ENCODE results near the gene HOXA5. TPM values are rescaled to one million over a fixed set of nuclear protein-coding genes. Genes with fewer than 3 reads are reported as not detected.

The HOXA5 gene
- total RNA-seq, 1 experiment from 2014 or later: 6.7 TPM

GRCh38 chr7:27185854-27186667 lies 42.6 kb upstream of the HOXA5 start:
- no peaks in the 10 kb centered on the region for H3K27me3 ChIP-seq (ENCODE audit: insufficient read depth, low read length)
- no peak overlapping the region for H3K4me3 ChIP-seq (replicated peaks in 1 of 2; ENCODE audit: low read depth in 1 of 2, low read length in 2 of 2)
- no peak overlapping the region for H3K27ac ChIP-seq (ENCODE audit: low read depth, low read length)
- DNase-seq (ENCODE audit: low read depth, low spot score) (no peak), ATAC-seq (no peak)
- no peak for TF ChIP-seq EZH2phosphoT487 (IDR thresholded peaks at IDR 0.05; ENCODE audit: borderline replicate concordance)
- TF ChIP-seq ELF1 (IDR thresholded peaks at IDR 0.05; ENCODE audit: borderline replicate concordance, low read depth): no peak
- no peak for TF ChIP-seq MAX (IDR thresholded peaks at IDR 0.05)
- no peak for TF ChIP-seq EGR1 (IDR thresholded peaks at IDR 0.05; ENCODE audit: low read depth)
- no peak for TF ChIP-seq TCF7L2 (IDR thresholded peaks at IDR 0.05; ENCODE audit: borderline replicate concordance, extremely low read depth, insufficient read depth, insufficient read length)
- TF ChIP-seq EZH2 (IDR thresholded peaks at IDR 0.05): no peak
- TF ChIP-seq ATF3 (IDR thresholded peaks at IDR 0.05): no peak
- TF ChIP-seq FOSL1 (IDR thresholded peaks at IDR 0.05; ENCODE audit: low read depth): no peak
- no peak for TF ChIP-seq JUND (IDR thresholded peaks at IDR 0.05)
- TF ChIP-seq SIN3A (IDR thresholded peaks at IDR 0.05; ENCODE audit: low read depth): no peak
- TF ChIP-seq POLR2A (IDR thresholded peaks at IDR 0.05; ENCODE audit: borderline replicate concordance, extremely low read depth, insufficient read depth, insufficient read length): no peak
- TF ChIP-seq ZNF274 (IDR thresholded peaks at IDR 0.05; ENCODE audit: low read depth, low read length): no peak
- TF ChIP-seq ZBTB33 (IDR thresholded peaks at IDR 0.05; ENCODE audit: extremely low read depth, insufficient replicate concordance, low read length): no peak
- no peak for TF ChIP-seq YY1 (IDR thresholded peaks at IDR 0.05; ENCODE audit: extremely low read depth, insufficient replicate concordance, low read depth, low read length)
- no peak for TF ChIP-seq ZFX (IDR thresholded peaks at IDR 0.05)
- peak overlapping the region; percentile 100; the same call in 1 of the 2 replicates for H3K4me2 ChIP-seq (ENCODE audit: low read length)
- ChIA-PET POLR2A (interaction anchor here (1.1 kb wide), 1 partner anchor 15 kb away, joined by 3 read pairs; no protein-coding TSS in a partner anchor), RAD21 (ENCODE audit: low non-redundant PET in 1 of 2, low total read pairs in 2 of 2, uncharacterized antibody in 2 of 2, unreplicated experiment in 2 of 2) (no interaction called here), CTCF (interaction anchor here (2.0 to 2.2 kb wide), 2 partner anchors 10 to 908 kb away, joined by 7 to 8 read pairs; no protein-coding TSS in a partner anchor)
- no peaks in the 10 kb centered on the region for H3K9me3 ChIP-seq (ENCODE audit: control insufficient read depth in 1 of 2, insufficient read depth in 1 of 2, low read depth in 1 of 2, low read length in 2 of 2)
- no TSS peak for BruUV-seq (replicated peaks)
- H3K9me2 ChIP-seq (ENCODE audit: insufficient read depth): no peaks in the 10 kb centered on the region
- H3K4me1 ChIP-seq (ENCODE audit: control insufficient read depth in 1 of 2, insufficient read depth in 2 of 2, low read length in 2 of 2): peaks cover 18 to 32% of the 10 kb centered on the region in 2 experiments
- peaks cover 19% of the 10 kb centered on the region; the same call in 1 of the 2 replicates for H3K79me2 ChIP-seq (ENCODE audit: insufficient read depth, low read length)
- intact Hi-C loops (cut with micrococcal nuclease): no loop called here
- no peaks in the 10 kb centered on the region for H4K20me1 ChIP-seq (ENCODE audit: insufficient read depth)
- no peak overlapping the region for H2AFZ ChIP-seq (ENCODE audit: low read depth, low read length, poor library complexity, severe bottlenecking)
- no peaks in the 10 kb centered on the region for H3K36me3 ChIP-seq (ENCODE audit: control insufficient read depth in 1 of 2, insufficient read depth in 2 of 2, low read length in 2 of 2)
- H3K9ac ChIP-seq (ENCODE audit: low read length): no peak overlapping the region
